Mesenchymal stem cell (in vitro differentiated cells and primary cell): ENCODE data around the gene PLEKHG4B.
"Not testable (repeated sequence)": the region's sequence is repeated elsewhere in the genome, so short reads cannot be mapped to it uniquely, and the experiment has no call there.

Experiments
- DNase-seq: peaks from one replicate; pipeline ENCODE4 v3.0.0-alpha.2; 2013
- H2AFZ ChIP-seq: one replicate; pipeline ENCODE4 v1.6.1; 2013; ENCODE audit warnings: low read depth, mild to moderate bottlenecking, control low read depth, inconsistent platforms, low read length, moderate library complexity
- H2AK5ac ChIP-seq: 2 replicates; pipeline ENCODE4 v1.6.1; 2013; ENCODE audit warnings: low read length, moderate library complexity, mild to moderate bottlenecking, inconsistent platforms; ENCODE audit not compliant: severe bottlenecking
- H2BK120ac ChIP-seq: one replicate; pipeline ENCODE4 v1.6.1; 2013; ENCODE audit warnings: low read depth, mild to moderate bottlenecking, inconsistent platforms, low read length, moderate library complexity
- H2BK12ac ChIP-seq, 2 experiments: one replicate each; pipeline ENCODE4 v1.6.1; 2013; ENCODE audit warnings: inconsistent platforms in 2 of 2, low read length in 2 of 2, mild to moderate bottlenecking in 2 of 2, moderate library complexity in 2 of 2, control low read depth in 1 of 2
- H2BK15ac ChIP-seq: one replicate; pipeline ENCODE4 v1.6.1; 2013; ENCODE audit warnings: mild to moderate bottlenecking, low read depth, inconsistent platforms; ENCODE audit not compliant: poor library complexity, severe bottlenecking
- H2BK5ac ChIP-seq: 2 replicates; pipeline ENCODE4 v1.6.1; 2013; ENCODE audit warnings: low read depth, mild to moderate bottlenecking, low read length, control low read depth, inconsistent platforms; ENCODE audit not compliant: poor library complexity, severe bottlenecking
- H3K14ac ChIP-seq, 2 experiments: one replicate each; pipeline ENCODE4 v1.6.1; 2013; ENCODE audit warnings: inconsistent platforms in 2 of 2, low read length in 2 of 2, control low read depth in 1 of 2, mild to moderate bottlenecking in 1 of 2, moderate library complexity in 1 of 2
- H3K18ac ChIP-seq, 2 experiments: one replicate each; pipeline ENCODE4 v1.6.1; 2013; ENCODE audit warnings: inconsistent platforms in 2 of 2, low read length in 2 of 2, control low read depth in 1 of 2, low read depth in 1 of 2, mild to moderate bottlenecking in 1 of 2
- H3K23ac ChIP-seq, 2 experiments: one replicate each; pipeline ENCODE4 v1.6.1; 2013; ENCODE audit warnings: inconsistent platforms in 2 of 2, low read length in 2 of 2, mild to moderate bottlenecking in 2 of 2, moderate library complexity in 2 of 2, control low read depth in 1 of 2
- H3K27ac ChIP-seq: 2 replicates; pipeline ENCODE4 v1.5.1; 2013; ENCODE audit warnings: mild to moderate bottlenecking, moderate library complexity, low read length, control low read depth, inconsistent platforms; ENCODE audit not compliant: poor library complexity, severe bottlenecking
- H3K27me3 ChIP-seq, 2 experiments: 2 replicates each; pipeline versions ENCODE4 v1.6.1 to v1.7.0; 2013; ENCODE audit warnings: low read length in 2 of 2, mild to moderate bottlenecking in 2 of 2, moderate library complexity in 2 of 2, control low read depth in 1 of 2, inconsistent platforms in 1 of 2; ENCODE audit not compliant: control insufficient read depth in 1 of 2, insufficient read depth in 1 of 2
- H3K36me3 ChIP-seq, 2 experiments: 2 replicates each; pipeline versions ENCODE4 v1.6.1 to v1.7.0; 2013; ENCODE audit warnings: low read length in 2 of 2, control low read depth in 1 of 2, inconsistent platforms in 1 of 2, low read depth in 1 of 2, mild to moderate bottlenecking in 1 of 2; ENCODE audit not compliant: insufficient read depth in 2 of 2, control insufficient read depth in 1 of 2
- H3K4ac ChIP-seq, 2 experiments: one replicate each; pipeline ENCODE4 v1.6.1; 2013; ENCODE audit warnings: inconsistent platforms in 2 of 2, low read length in 2 of 2, mild to moderate bottlenecking in 2 of 2, moderate library complexity in 2 of 2, control low read depth in 1 of 2, low read depth in 1 of 2
- H3K4me1 ChIP-seq: 2 replicates; pipeline ENCODE4 v1.6.1; 2013; ENCODE audit warnings: low read depth, low read length, control low read depth; ENCODE audit not compliant: control insufficient read depth, insufficient read depth
- H3K4me2 ChIP-seq: 2 replicates; pipeline ENCODE4 v1.6.1; 2013; ENCODE audit warnings: low read length, mild to moderate bottlenecking, inconsistent platforms; ENCODE audit not compliant: poor library complexity, severe bottlenecking
- H3K4me3 ChIP-seq, 2 experiments: 2 replicates each; pipeline versions ENCODE4 v1.5.1 to v1.7.0; 2013; ENCODE audit warnings: low read length in 2 of 2, mild to moderate bottlenecking in 2 of 2, control low read depth in 1 of 2, low read depth in 1 of 2; ENCODE audit not compliant: insufficient read depth in 1 of 2
- H3K79me1 ChIP-seq: replicated peaks from 2 replicates; pipeline ENCODE4 v1.6.1; 2013; ENCODE audit warnings: mild to moderate bottlenecking, control low read depth, low read length, inconsistent platforms; ENCODE audit not compliant: poor library complexity, severe bottlenecking
- H3K9ac ChIP-seq: 2 replicates; pipeline ENCODE4 v1.7.0; 2013; ENCODE audit warnings: mild to moderate bottlenecking, low read length, moderate library complexity
- H3K9me3 ChIP-seq: 2 replicates; pipeline ENCODE4 v1.7.0; 2013; ENCODE audit warnings: mild to moderate bottlenecking, low read length; ENCODE audit not compliant: control insufficient read depth
- H4K8ac ChIP-seq: one replicate; pipeline ENCODE4 v1.6.1; 2013; ENCODE audit warnings: inconsistent platforms, mild to moderate bottlenecking, low read length, moderate library complexity
- H4K91ac ChIP-seq: one replicate; pipeline ENCODE4 v1.6.1; 2013; ENCODE audit warnings: mild to moderate bottlenecking, low read length, inconsistent platforms
- WGBS: methylation state at CpG from one replicate; pipeline ENCODE4 v1.1.7; 2013; ENCODE audit warnings: mixed read lengths; 5-methylcytosine and 5-hydroxymethylcytosine counted together

PLEKHG4B gene

DNA sequence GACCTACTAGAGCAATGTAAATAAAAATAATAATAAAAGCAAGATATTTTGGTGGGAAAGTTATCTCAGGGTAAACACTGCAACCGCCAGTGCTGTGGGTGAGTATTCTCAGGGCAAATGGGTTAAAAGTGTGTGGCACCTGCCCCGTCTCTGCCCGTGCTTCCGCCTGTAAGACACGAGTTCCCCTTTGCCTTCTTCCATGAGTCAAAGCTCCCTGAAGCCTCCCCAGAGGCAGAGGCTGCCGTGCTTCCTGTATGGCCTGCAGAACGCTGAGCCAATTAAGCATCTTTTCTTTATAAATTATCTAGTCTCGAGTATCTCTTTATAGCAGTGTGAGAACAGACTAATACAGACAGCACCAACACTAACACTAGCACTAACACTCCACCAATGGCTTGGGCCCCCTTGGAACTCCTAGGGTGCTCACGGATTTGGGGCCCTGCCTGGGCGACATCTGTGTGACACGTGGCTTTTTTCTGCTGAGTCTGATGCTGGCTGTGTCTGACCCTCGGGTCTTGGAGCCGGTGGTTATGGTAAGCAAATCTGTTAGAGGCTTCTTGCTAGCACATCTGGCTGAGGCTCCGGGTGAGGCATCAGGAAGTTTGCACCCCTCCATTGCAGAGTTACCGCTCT is 10.6 kb downstream of the PLEKHG4B start:
- Histone ChIP-seq H3K9me3 (no peaks in the 10 kb centered on the region), H3K9ac (no peak overlapping the region), H3K4me3 (no peak overlapping the region), H3K4me2 (no peak overlapping the region), H4K91ac (no peak overlapping the region), H2BK120ac (no peak overlapping the region), H4K8ac (no peak overlapping the region), H3K27me3 (peaks cover 38 to 70% of the 10 kb centered on the region in 2 experiments), H2BK15ac (no peak overlapping the region), H3K14ac (no peak overlapping the region), H2BK12ac (no peak overlapping the region), H3K27ac (no peak overlapping the region), H2AK5ac (no peak overlapping the region), H3K36me3 (no peaks in the 10 kb centered on the region), H3K4ac (no peak overlapping the region), H3K79me1 (no peaks in the 10 kb centered on the region), H3K4me1 (no peaks in the 10 kb centered on the region), H2BK5ac (no peak overlapping the region), H3K18ac (no peak overlapping the region), H2AFZ (no peak overlapping the region), H3K23ac (no peak overlapping the region)
- WGBS: 67% methylated on average over 14 of the region's 15 CpGs
- DNase-seq: no peak

DNA sequence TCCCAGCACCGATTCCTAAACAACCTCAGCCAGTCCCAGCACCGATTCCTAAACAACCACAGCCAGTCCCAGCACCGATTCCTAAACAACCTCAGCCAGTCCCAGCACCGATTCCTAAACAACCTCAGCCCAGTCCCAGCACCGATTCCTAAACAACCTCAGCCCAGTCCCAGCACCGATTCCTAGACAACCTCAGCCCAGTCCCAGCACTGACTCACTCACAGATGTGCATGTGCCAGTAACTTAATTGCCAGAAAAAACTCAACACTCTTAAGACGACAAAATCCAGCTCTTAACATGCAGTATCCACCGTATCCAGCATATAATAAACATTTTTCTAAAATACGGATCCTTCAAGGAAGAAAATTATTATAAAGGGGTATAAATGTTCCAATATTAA is 12.1 kb downstream of the PLEKHG4B start:
- H2BK15ac ChIP-seq, H3K36me3 ChIP-seq, H4K91ac ChIP-seq, H2BK120ac ChIP-seq, H3K9me3 ChIP-seq, H2BK12ac ChIP-seq, H3K9ac ChIP-seq, H2AFZ ChIP-seq, H3K4me2 ChIP-seq, H4K8ac ChIP-seq, H3K4ac ChIP-seq, DNase-seq, H3K18ac ChIP-seq, H3K4me1 ChIP-seq, H3K4me3 ChIP-seq, H2AK5ac ChIP-seq, H3K27ac ChIP-seq, H3K79me1 ChIP-seq, H2BK5ac ChIP-seq, H3K14ac ChIP-seq, H3K23ac ChIP-seq: not testable (repeated sequence)
- H3K27me3 ChIP-seq: peaks cover 41 to 77% of the 10 kb centered on the region in 2 experiments
- 82% methylated on average over 6 of the region's 9 CpGs for WGBS

DNA sequence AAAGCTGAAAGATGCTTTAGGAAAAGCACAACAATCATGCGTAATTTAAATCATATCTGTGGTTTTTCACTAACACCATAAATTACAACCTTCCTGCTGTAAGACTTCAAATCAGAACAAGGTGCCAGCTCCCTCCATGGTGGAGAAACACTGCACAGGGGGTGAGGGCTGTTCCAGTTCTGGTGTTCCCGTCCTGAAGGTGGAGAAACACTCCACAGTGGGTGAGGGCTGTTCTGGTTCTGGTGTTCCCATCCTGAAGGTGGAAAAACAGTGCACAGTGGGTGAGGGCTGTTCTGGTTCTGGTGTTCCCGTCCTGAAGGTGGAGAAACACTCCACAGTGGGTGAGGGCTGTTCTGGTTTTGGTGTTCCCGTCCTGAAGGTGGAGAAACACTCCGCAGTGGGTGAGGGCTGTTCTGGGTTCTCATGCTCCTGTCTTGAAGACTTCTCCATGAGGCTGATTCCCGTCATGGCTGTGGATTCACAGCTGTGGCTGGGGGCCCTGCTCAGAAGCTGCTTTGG is 12.9 kb downstream of the PLEKHG4B start:
- no peaks in the 10 kb centered on the region for H3K79me1 ChIP-seq
- H3K14ac ChIP-seq: no peak overlapping the region
- H4K91ac ChIP-seq: no peak overlapping the region
- H2BK15ac ChIP-seq: no peak overlapping the region
- WGBS: 85% methylated on average over 6 of the region's 6 CpGs
- H3K9ac ChIP-seq: no peak overlapping the region
- no peaks in the 10 kb centered on the region for H3K9me3 ChIP-seq
- no peak overlapping the region for H2BK12ac ChIP-seq
- no peak overlapping the region for H3K18ac ChIP-seq
- H3K27ac ChIP-seq: no peak overlapping the region
- no peak overlapping the region for H4K8ac ChIP-seq
- peak overlapping the region in 1 of 2 experiments; percentile 5 for H3K23ac ChIP-seq
- no peak overlapping the region for H3K4me3 ChIP-seq
- H2BK5ac ChIP-seq: no peak overlapping the region
- no peak overlapping the region for H3K4me2 ChIP-seq
- H3K36me3 ChIP-seq: no peaks in the 10 kb centered on the region
- no peak overlapping the region for H2BK120ac ChIP-seq
- peaks cover 38 to 70% of the 10 kb centered on the region in 2 experiments for H3K27me3 ChIP-seq
- H3K4ac ChIP-seq: no peak overlapping the region
- no peaks in the 10 kb centered on the region for H3K4me1 ChIP-seq
- H2AK5ac ChIP-seq: no peak overlapping the region
- no peak for DNase-seq
- H2AFZ ChIP-seq: no peak overlapping the region

DNA sequence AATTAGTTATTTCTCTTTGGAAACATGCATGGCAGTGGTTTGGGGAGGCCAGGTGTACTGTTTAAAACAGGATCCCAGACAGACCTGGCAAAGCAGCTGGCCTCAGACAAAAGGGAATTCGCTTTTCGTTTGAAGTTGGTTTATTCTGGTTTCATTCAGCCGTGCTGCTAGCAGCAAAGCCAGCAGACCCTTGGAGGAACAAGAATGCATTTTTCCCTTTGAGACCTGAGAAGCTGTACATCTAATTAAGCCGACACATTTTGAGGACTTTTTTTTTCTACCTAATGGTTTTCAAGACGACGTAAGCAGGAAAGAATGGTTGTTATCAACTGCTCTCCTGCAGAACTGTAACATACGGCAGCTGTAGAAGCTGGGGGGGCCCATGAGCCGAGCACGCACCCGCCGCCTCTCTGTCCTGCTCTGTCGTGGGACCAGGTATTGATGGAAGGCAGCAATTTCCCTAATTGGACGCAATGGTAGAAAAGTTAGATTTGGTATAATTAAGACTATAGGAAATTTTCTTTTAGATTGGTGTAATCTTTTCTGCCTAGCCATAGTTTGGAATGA is 13.6 kb downstream of the PLEKHG4B start:
- no peak overlapping the region for H3K4ac ChIP-seq
- no peak overlapping the region for H3K9ac ChIP-seq
- no peak overlapping the region for H2AK5ac ChIP-seq
- H2BK12ac ChIP-seq: no peak overlapping the region
- no peak overlapping the region for H3K4me2 ChIP-seq
- no peaks in the 10 kb centered on the region for H3K4me1 ChIP-seq
- no peak overlapping the region for H3K18ac ChIP-seq
- H2BK120ac ChIP-seq: no peak overlapping the region
- H3K27me3 ChIP-seq: peaks cover 37 to 68% of the 10 kb centered on the region in 2 experiments
- H4K91ac ChIP-seq: no peak overlapping the region
- no peaks in the 10 kb centered on the region for H3K36me3 ChIP-seq
- no peak overlapping the region for H3K23ac ChIP-seq
- no peak overlapping the region for H3K4me3 ChIP-seq
- DNase-seq: no peak
- no peak overlapping the region for H4K8ac ChIP-seq
- H3K27ac ChIP-seq: no peak overlapping the region
- 77% methylated on average over 12 of the region's 13 CpGs for WGBS
- no peaks in the 10 kb centered on the region for H3K79me1 ChIP-seq
- H3K9me3 ChIP-seq: no peaks in the 10 kb centered on the region
- H3K14ac ChIP-seq: no peak overlapping the region
- no peak overlapping the region for H2BK15ac ChIP-seq
- no peak overlapping the region for H2BK5ac ChIP-seq
- no peak overlapping the region for H2AFZ ChIP-seq
